GM10248 (cell line): ENCODE measurements around the gene SCN1B.
"Not testable (repeated sequence)": the region's sequence is repeated elsewhere in the genome, so short reads cannot be mapped to it uniquely, and the experiment has no call there.

ENCODE experiments used
- CTCF ChIA-PET: fragments of 300-600 bp; sonication (Branson Sonifier 250); formaldehyde crosslinking; extraction: SDS; loops from one replicate; lab custom pipeline; 2021; ENCODE audit warnings: antibody characterized with exemption; lab: Yijun Ruan, JAX
- POLR2A ChIA-PET: fragments of 350-650 bp; sonication (Branson Sonifier 250); formaldehyde crosslinking; extraction: SDS; loops from one replicate; lab custom pipeline; 2020; ENCODE audit warnings: antibody characterized with exemption; lab: Yijun Ruan, JAX
- DNase-seq: peaks from one replicate; pipeline ENCODE4 v3.0.0; 2012; ENCODE audit errors: extremely low spot score
- TF ChIP-seq, protein P1 (sequence below): IDR thresholded peaks from 2 replicates; pipeline ENCODE4 v1.5.1; 2012; ENCODE audit warnings: mild to moderate bottlenecking, low read depth; ENCODE audit errors: extremely low read depth, missing control alignments, control extremely low read depth

The SCN1B gene

DNA sequence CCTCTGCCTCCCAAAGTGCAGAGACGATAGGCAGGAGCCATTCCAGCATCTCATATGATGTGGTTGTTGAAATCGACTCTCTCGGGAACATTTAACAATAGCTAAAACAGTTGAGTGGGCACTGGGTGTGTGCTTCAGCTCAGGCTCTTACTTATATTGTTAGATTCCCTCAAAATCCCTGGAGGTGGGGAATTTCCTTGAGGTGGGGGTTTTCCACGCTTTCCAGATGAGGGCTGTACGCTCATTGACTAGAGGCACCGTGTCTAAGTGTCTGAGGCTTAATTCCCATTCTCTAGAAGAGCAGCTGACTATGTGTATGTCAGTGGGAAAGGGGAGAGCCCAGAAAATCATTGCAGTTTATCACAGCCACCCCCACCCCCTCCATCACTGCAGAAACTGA is 41.0 kb upstream of the SCN1B start:
- ChIA-PET CTCF (interaction anchor here (1.0 to 1.6 kb wide), 5 partner anchors 9 to 55 kb away, joined by 3 to 5 read pairs (median 4); no protein-coding TSS in a partner anchor), POLR2A (interaction anchor here (0.5 to 1.6 kb wide), 5 partner anchors 8 to 185 kb away, joined by 3 to 6 read pairs (median 5); partner anchors contain the start of gene GRAMD1A)
- TF ChIP-seq, protein P1, sequence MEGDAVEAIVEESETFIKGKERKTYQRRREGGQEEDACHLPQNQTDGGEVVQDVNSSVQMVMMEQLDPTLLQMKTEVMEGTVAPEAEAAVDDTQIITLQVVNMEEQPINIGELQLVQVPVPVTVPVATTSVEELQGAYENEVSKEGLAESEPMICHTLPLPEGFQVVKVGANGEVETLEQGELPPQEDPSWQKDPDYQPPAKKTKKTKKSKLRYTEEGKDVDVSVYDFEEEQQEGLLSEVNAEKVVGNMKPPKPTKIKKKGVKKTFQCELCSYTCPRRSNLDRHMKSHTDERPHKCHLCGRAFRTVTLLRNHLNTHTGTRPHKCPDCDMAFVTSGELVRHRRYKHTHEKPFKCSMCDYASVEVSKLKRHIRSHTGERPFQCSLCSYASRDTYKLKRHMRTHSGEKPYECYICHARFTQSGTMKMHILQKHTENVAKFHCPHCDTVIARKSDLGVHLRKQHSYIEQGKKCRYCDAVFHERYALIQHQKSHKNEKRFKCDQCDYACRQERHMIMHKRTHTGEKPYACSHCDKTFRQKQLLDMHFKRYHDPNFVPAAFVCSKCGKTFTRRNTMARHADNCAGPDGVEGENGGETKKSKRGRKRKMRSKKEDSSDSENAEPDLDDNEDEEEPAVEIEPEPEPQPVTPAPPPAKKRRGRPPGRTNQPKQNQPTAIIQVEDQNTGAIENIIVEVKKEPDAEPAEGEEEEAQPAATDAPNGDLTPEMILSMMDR = no peak
- DNase-seq = no peak

DNA sequence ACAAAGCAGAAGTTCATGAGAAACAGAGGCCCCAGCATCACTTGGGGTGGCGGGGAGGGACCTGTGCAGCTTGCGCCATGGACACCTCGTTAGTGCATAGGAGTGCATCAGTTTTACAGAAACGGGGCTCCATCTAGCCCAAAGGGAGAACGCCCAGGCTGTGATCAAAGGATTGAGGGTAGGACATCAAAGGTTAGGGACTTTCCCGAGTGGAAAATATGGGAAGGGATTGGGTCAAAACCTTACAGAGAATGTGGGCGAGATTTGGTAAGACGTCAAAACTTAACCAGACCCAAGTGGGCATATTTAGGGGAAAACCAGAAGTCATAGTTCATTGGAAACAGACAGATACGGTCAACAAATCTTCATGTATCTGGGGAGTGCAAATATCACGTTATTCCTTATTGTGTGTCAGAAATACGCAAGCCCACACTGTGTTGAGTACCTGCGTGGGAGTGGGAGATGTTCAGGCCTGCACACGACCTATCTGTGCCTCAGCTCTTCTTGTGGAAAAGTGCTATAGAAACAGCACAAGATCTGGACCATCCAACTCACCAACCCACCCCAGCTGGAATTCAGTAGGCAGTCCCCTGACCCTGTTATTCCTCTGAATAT is 39.6 kb upstream of the SCN1B start:
- no peak for DNase-seq
- POLR2A ChIA-PET = interaction anchor here (1.6 kb wide), 1 partner anchor 9 kb away, joined by 5 read pairs; the partner anchor contains the start of gene GRAMD1A
- CTCF ChIA-PET = interaction anchor here (1.1 to 1.3 kb wide), 2 partner anchors 17 kb away, joined by 3 to 4 read pairs; no protein-coding TSS in a partner anchor
- TF ChIP-seq, protein P1 = no peak

DNA sequence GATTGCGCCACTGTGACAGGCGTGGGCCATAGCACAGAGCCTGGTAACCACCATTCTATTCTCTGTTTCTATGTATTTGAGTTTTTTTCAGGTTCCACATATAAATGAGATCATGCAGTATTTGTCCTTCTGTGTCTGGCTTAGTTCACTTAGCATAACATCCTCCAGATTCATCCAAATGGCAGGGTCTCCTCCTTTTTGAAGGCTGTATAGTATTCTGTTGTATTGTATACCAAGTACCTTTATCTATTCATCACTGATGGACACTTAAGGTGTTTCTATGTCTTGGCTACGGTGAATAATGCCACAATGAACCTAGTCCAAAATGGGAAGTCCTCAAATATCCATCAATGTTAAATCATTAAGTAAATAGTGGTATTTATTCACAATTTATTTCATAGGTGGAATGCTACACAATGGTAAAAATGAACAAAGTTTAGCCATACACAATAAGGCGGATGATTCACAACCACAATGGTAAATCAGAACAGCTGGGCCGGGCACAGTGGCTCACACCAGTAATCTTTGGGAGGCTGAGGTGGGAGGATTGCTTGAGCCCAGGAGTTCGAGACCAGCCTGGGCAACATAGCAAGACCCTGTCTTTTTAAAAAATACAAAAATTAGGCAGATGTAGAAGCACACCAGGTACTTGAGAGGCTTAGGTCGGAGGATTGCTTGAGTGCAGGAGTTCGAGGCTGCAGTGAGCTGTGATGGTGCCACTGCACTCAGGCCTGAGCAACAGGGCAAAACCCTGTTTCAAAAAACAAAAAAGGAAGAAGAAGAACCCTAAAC is 38.5 kb upstream of the SCN1B start:
- POLR2A ChIA-PET = no interaction called here
- TF ChIP-seq, protein P1 = no peak
- no peak for DNase-seq
- CTCF ChIA-PET = interaction anchor here (0.7 to 1.1 kb wide), 2 partner anchors 18 to 20 kb away, joined by 3 read pairs; no protein-coding TSS in a partner anchor

DNA sequence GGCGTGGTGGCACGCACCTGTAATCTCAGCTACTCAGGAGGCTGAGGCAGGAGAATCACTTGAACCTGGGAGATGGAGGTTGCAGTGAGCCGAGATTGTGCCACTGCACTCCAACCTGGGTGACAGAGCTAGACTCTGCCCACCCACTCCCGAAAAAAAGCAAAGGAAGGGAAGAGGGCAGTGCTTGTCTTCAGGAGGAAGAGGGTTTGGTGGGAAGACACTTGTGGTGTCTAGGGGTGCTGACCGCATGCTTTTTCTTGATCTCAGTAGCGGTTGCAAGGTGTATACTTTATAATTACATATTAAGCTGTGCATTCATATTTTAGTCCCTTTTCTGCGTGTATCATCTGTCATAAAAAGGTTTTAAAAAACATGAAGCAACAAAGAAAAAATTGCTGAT is 37.7 kb upstream of the SCN1B start:
- DNase-seq, POLR2A ChIA-PET: not testable (repeated sequence)
- CTCF ChIA-PET = interaction anchor here (0.7 kb wide), 1 partner anchor 19 kb away, joined by 3 read pairs; no protein-coding TSS in a partner anchor

DNA sequence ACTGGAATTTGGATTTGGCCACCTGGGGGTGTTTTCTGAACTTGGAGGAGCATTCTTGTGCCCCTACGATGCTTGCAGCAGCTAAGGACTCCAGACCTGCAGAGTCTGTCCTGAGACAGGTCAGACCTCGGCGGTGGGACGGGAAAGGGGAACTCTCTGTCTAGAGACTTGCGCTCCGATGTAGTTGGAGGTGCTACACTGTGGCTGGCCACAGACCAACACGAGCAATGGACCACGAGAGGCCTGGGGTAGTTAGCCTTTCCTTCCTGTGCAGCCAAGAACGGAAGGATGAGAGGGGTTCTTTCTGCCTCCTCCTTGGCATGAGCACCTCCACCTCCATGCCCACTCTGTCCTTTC is 36.0 kb upstream of the SCN1B start:
- ChIA-PET POLR2A (no interaction called here), CTCF (no interaction called here)
- no peak for DNase-seq
- TF ChIP-seq, protein P1 = no peak

DNA sequence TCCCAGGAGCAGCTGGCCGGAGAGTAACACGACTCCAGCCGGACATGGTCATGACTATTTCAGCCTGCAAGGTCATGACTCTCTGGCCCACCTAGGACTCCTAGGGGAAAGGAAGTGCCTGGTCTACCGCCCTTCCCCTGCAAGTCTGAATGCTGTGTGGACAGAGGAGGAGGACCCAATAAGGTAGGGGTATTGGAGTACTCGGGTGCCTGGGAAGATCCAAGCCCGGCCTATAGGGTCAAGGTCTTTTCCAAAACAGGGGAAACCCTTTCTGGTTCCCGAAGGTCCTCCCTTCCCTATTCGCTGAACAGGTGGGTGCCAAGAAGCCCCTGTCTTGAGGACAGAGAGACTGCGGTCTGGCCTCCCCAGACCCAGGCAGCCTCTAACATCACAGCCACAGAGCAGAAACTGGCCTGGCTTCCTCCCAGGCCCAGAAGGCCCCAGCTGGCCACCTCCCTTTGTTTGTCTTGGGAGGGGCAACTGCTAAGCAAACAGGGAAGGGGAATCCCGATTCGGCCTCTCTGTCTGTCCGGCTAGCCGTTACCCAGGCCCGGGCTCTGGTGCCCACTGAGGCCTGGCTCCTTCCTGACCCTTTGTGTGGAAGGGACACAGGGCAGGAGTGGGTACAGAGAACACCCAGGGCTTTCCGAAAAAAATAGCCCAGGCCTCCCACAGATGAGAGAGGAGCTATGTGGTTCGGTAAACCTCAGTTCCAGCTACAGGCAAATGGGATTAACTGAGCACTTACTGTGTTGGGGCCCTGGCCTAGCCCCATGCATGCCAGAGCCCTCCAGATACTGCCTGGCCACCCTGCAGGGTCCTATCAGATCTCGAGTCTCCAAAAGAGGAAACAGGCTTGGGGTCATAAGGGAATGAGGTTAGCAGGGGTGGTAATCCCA is 35.4 kb upstream of the SCN1B start:
- CTCF ChIA-PET = interaction anchor here (1.1 to 1.7 kb wide), 6 partner anchors 12 to 132 kb away, joined by 3 to 6 read pairs (median 4); no protein-coding TSS in a partner anchor
- DNase-seq = no peak
- TF ChIP-seq, protein P1 = no peak
- POLR2A ChIA-PET = interaction anchor here (0.6 kb wide), 1 partner anchor 1219 kb away, joined by 10 read pairs; the partner anchor contains the start of gene ZNF565
